Activated CD8-positive, alpha-beta memory T cell treated with anti-CD3 and anti-CD28 coated beads, Interleukin-2, amount 50 U/mL, for 1 hour (primary cell): ENCODE results near the gene SMOC1.

Source experiments
- DNase-seq: peaks from one replicate; pipeline ENCODE4 v3.0.0-alpha.2; 2020; ENCODE audit errors: extremely low read depth

Gene SMOC1

DNA sequence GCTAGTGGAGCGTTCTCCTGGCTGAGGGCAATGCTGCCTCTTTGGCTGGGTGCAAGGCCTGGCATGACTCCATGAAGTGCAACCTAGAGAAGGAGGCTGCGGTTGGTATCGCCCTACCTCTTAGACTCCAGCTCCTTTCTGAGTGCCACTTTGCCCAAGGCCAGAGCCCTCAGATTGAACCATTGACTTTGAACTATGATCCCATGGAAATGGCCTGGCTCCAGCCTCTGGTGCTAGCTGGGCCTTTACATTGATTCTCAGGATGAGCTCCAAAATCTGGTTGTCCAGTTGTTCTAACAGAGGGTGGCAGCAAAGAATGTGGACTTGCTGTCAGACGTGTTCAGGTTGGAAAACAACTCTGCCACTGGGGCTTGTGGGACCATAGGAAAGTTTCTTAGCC lies 16.1 kb upstream of the SMOC1 start:
- DNase-seq: no peak

DNA sequence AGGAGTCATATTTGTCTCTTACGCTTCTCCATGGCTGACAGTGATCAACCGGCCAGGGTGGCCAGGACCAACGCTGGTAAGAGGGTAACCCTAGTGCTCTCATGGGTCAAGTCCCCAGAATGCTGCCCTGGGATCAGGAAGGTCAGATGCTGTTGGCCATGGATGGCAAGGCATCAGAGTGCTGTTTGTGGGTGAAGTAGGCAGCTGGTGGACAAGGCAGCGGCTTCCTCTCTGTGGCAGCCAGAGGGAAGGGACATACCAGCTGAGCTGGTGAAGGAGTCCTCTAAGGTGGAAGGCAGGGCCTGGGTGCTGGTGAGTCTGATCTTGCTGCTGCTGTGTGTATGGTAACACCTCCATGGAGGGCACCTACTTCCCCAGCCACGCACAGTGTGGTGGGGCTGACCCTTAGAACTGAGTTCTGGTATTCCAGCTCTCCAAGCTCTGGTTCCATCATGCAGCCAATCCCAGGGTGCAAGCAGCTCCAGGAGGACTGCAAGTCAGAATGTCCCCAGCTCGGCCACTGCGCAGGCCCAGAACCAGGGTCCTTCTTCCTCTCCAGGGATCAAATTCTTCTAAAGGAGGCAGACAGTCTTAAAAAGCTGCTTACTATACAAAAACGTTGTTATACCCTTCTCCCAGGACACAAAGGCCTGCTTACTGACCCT lies 13.4 kb upstream of the SMOC1 start:
- DNase-seq: no peak

DNA sequence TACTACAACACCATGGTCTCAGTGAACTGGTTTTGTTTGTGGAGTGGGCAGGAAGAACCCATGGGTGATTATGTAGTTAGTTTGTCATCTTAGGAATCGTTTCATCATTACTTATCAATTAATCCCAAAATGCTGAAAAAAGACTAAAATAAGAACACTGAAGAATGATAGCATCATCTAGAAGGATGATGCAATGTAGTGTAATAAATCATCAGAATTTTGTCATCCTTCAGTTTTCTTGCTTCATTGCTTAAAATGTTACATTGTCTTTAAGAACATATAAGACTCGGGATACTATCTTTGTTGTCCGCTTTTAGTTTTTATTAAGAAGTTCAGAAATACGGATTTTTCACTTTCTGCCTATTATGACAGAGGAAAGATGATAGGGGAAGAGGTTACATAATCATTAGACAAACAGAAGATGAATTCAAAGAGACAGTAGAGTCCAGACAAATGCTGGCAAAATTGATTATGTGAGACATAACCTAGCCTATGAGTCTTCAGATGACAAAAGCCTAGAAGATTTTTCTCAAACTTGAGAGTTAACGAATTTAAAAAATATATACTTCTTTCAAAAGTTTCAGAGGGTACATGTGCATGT lies 10.8 kb upstream of the SMOC1 start:
- DNase-seq: no peak

DNA sequence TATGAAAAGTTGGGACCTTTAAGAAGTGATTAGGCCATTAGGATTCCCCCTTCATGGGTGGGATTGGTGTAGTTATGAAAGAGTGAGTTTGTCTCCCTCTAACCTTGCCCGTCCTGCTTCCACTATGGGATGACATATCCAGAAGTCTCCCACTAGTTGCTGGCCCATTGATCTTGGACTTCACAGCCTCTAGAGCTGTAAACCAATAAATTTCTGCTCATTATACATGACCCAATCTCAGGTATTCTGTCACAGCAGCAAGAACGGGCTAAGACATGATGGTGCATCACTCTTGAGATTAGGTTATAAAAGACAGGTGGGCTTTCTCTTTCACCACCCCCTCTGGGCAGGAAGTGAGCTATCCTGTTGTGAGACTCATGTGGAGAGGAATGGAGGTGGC lies 8.6 kb upstream of the SMOC1 start:
- DNase-seq: no peak

DNA sequence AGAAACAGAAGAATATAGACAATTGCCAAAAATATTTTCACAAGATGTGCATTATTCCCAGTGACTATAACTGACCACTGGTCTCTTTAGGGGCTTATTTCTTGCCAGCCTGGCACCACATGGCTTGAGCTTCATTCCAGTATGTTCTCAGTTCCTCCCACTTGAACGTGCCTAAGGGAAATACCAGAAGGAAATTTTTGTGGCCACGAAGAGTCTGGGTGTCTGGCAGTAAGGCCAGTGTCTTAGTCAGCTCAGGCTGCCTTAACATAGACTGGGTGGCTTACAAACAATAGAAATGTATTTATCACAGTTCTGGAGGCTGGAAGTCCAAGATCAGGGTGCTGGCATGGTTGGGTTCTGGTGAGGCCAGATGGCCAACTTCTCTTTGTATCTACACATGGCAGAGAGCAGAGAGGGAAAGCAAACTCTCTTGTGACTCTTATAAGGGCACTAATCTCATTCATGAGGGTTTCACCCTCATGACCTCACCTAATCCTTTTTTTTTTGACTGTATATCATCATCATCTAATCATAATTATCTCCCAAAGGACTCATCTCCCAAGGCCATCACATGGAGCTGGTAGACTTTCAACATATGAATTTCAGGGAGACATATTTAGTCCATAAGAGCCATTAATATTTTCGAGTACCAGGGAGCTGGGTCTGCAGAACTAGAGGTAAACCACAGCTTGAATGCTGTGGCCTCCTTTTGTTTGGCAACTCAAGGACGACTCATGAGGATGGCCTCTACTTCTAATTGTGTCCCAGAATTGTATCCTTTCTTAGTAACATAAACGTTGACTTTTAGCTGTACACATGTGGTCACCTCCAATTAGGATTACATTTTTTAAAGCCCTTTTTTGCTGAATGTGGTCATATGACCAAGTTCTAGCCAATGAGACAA lies 5.1 kb upstream of the SMOC1 start:
- DNase-seq: no peak

DNA sequence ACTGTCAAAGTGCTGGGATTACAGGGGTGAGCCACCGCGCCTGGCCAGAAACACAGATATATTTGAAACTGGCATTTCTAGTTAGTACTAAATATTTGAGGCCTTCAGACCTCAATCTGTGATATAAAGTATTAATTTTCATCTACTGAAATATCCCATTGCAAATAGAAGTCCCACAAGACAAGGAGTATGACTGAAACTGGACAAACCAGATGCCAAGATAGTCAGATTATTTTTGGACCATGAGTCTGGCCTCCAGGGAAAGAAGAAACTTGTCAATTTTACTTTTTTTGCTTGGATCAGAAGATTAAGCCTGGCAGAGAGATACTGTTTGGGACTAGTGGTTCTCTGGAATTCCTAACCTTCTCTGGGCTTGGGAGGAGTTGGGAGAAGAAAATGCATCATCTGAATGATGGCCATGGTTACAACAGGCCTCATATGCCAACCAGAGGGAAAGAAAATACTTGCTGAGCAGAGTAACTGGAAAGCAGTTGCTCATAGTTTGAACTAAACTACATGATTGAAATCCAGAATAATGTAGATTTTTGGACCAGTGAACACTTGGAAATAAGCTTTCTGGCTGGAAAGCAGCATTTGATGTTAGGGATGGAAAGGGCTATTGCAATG lies 2.9 kb upstream of the SMOC1 start:
- no peak for DNase-seq

DNA sequence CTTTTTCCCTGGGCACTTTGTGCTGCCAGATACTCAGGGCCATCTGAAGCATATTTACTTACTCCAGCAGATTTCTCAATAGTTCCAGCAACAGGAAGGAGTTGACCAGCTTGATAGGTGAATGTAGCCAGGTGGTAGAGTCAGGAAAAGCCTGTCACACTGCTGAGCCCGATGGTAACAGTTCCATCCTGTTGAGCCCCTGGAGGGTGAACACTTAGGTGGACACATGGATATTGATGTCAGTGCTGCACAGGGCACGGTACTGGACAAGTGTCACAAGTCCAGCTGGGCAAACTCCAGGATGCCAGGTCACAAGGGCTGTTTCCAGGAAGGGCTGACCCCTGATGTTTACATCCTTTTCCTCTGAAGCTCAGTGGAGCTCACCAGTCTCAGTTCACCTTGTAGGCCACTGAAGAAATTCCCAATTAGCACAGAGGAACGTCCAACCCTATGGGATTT lies 2.3 kb upstream of the SMOC1 start:
- DNase-seq: no peak

DNA sequence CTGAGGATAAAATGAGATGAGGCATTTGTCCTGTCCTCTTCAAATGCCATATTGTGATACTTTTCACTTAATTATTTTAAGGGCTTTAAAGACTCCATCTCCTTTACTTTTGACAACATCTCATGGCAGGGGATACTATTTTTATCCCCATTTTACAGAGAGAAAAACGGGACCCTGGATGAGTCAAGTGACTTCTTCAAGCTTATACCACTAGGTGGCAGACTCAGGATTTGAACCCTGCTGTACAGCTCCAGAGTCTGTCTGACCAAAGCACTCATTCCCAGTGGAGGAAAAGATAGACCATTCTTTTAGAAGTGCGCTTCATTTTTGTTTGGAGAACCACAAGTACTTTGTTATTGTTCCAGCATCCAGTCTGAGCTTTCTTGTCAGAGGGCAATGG lies 1.7 kb upstream of the SMOC1 start:
- DNase-seq: no peak

DNA sequence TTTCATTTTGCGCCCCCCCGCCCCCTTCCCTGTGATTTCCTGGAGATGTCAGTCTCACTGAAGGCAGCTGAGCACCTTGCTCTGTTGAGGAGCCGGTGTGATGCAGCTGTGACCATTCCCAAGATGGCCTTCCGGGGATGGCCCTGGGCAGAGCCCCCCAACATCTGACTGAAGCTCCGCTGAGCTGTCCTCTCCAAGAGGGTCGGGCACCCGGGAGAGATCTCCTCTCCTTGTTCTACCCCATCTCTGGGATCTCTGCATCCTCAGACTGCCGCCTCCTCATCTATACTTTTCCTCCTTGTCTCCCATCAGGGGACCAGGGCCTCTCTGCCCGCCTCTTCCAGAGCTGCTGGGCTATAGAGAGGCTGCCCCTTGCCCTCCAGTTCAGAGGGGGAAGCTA lies 965 bp upstream of the SMOC1 start:
- no peak for DNase-seq

DNA sequence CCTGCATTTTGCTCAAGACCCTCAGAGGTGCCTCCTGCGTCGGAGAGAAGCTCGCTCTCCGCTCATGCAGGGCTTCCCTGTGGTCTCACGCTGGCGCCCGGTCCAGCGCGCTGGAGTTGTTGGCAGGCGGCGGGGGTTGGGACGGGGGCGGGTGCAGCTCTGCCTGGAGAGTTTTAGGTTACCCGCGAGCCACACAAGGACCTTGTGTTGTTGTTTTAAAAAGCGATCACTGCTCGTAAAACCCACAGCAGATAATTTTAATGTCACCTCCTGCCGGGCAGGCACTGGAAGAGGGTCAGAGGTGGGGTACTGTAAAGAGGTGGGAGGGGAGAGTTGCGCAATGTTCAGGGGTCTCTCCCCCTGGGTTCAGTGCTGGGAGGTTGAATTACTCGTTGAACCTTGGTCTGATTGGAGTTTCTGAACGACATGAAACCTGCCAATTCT lies 850 bp downstream of the SMOC1 start:
- no peak for DNase-seq

DNA sequence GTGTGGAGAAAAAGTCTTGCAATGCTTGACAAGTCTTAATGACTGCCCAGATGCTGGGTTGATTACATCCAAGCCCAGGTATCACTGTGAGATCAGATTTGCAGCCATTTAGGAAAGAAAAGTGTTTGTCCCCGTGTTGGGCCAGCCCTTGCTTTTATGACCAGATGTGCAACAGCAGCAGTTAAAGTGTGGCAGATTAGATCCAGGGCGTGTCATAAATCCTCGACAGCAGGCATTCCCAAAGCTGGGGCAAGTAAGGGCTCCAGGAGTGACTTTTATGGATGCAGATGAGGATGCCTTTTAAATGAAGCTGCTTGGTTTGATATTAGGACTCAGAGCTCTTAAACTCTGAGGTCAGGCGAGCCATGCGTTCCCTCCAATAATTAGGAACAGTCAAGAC lies 1.7 kb downstream of the SMOC1 start:
- no peak for DNase-seq

DNA sequence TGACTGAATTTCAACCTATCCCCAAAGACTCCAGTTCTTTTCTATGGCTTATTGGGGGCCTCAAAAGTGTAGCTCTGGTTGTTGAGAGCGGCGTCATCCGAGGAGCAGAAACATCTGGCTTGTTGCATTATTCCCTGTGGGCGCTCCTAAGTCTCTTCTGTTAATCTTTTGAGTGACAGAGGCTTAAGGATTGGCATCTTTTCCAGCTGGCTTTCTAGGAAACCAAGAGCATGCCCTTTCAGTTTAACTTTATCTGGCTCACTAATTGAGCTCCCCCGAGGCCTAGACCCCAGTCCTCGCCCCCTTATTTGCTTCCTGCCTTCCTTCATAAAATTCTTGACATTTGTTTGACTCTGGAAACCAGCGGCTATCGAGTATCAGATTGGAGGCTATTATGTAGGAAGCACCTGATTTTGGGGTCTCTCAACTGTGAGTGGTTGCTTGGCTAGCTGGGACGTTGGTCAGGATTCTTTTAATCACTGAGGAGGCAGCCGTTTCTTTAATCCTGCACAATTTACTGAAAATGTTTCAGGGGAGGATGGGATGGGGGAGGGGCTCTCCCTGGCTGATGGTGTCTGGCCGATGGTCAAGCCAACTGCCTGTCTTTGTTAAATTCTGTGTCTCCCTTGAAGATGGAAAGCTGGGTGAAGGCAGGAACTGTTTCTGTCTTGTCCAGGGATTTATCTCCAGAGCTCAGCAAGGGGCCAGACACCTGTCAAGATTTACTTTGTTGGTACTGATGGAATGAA lies 3.1 kb downstream of the SMOC1 start:
- DNase-seq: no peak

DNA sequence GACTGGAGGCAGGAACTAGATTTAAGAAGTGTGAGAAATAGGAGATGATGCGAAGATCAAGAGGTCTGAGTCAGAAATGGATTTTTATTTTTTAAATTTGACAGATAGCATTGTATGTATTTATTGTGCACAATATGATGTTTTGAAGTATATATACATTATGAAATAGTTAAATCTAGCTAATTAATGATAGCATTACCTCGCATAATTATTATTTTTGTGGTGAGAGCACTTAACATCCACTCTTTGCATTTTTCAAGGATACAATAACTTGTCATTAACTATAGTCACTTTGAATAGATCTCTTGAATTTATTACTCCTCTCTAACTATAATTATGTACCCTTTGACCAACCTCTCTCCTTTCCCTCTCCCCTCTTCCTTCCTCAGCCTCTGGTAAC lies 3.7 kb downstream of the SMOC1 start:
- DNase-seq: no peak

DNA sequence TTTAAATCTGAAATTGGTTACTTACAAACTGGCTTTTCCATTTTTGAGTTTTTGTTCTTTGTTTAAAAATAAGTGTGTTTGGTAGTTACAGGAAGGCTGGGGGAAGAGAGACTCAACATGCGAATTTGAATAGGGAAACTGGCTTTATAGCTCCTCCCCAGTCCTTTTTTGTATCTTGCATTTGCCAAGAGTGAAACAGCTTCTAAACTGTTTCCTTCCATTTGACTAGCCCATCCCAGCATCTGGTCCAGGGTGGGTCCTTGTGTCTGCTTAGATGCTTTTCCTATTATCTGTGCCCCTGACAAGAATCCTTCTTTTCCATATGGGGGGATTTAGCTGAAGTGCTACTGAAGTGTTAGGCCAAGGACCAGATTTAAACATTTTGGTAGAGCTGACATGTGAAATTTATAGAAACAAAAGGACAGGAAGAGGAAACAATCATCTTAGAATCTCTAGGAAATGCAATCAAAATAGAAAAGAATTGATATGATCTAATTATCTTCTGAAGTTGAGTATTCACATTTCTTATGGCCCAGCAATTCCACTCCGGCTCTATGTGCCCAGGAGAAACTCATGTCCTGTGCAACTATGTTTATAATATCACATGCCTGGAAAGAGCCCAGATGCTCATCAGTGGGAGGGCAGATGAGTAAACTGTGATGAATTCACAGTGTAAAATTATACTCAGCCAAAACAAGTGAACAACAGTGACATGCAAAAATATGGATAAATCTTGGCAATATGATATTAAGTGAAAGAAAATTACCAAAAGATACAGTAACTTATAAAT lies 7.4 kb downstream of the SMOC1 start:
- DNase-seq: no peak

DNA sequence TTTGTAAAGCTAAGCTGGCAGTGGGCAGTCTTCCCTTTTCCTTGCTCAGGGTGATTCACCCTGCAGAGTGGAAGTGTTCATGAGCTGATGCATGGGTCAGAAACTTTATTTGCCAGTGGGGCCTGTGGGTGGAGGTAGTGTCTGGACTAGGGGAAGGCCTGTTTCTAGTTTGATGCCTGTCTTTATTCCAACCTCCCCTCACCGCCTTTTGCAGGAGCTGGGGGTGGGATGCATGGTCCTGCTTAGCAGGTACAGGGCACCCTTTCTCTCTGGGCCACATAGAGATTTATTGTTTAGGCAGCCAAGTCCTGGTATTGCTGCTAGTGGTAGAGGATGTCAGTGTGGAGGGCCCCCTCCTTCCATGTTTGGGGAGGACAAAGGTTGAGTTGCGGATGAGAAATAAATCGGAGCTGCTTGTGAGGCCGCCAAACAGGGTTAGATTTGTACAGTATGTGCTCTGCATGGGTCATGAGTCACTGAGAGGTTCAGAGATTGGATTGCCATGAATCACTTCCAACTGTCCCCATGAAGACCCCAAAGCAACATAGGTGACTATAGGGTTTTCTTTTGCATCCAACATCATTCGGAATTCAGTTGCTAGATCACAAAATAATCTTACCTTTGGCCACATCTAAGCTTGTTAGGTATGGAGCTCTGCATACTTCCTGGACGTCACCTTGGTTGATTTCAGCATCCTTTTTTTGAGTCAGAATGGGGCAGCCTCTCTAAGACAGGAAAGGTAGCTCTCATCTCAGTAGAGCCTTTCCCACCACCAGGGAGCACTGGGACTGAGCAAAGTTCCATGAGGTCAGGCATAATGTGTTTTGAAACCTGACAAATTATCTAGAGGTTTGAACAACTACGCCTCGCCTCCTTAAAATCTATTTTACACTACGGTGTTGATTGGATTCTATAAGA lies 8.8 kb downstream of the SMOC1 start:
- DNase-seq: no peak

DNA sequence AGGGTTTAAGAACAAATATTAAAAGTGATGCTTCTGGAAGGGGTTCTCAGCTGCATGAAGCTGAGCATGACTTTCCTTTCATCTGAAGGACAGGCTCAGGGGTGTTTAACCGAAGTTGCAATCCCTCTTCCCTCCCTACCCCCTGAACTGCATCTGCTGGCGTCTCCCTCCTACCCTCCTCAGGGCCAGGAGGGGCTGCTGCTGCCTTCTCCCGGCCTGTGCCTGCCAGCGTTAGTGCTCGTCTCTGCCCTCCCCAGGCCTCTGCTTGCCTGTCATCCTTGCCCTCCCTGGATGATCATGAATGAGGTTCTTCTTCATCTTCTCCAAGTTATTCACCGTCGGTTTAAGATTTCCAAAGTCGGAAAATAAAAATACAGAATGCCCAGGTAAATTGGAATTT lies 12.2 kb downstream of the SMOC1 start:
- DNase-seq: no peak

DNA sequence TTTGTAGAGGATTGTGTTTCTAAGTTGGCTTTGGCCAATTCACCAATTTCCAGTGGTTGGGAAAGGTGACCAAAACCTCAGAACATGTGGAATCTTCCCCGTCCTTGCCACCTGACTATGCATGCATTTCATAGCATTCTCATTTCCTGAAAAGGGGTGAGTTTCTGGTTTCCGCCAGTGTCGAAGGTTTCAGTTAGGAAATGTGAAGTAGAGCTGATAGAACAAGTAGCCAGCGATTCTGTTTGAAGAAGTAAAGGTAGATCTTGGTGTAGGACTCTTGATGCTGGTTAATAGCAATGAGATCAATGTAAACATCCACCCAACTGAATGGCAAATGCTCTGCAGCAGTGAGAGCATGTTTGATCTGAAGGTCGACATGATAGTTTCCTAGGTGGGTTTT lies 15.9 kb downstream of the SMOC1 start:
- DNase-seq: no peak

DNA sequence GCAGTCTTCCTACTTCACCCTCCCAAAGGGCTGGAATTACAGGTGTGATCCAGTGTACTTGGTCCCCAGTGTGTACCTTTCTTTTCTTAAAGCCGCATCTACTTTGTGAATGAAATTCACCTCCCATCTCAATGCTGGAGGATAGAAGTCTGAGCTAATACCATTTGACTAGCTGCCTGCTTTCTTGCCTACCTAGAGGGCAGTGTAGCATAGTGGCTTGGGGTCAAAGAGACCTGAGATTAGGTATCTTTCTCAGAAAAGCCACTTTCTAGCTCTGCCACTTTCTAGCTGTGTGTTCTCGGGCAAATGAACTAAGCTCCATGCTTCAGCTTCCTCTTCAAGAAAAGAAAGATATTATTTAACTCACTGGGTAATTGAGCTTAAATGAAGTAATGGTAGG lies 16.9 kb downstream of the SMOC1 start:
- no peak for DNase-seq

DNA sequence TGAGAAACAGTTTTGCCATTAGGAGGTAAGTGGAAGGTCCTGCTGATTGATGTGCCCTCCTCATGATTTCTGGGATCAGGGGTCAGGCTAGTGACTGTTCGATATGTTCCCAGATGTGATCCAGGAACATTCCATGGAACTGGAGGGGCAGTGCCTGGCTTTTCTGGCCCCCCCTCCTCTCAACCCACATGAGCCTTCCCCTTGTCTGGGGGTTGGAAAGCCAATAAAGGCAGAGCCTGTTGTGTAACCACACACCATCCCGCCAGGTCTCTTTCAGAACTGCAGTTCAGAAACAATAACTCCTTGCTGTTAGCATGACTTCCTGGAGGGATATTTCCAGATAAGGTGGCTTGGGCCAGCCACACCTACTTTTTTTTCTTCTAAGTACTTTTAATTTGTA lies 17.8 kb downstream of the SMOC1 start:
- DNase-seq: no peak

DNA sequence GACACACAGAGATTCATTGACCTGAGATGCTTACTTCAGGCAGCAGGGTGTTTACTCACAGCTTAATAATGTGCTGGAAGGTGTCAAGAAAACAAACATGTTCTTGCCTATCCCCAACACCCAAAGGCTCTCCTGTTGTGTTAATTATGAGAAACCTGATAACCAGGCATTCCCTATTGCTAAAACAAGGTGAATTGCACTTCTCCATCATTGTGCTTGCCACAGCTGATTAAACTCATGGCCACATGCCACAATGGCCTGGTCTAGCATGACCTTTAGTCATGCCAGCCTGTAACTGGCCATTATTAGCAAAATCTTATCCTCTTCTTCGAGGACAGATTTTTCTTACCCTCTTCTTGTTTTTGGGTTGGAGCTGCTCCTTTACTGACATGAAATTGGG lies 21.4 kb downstream of the SMOC1 start:
- DNase-seq: no peak
